ENCODE measurements around the gene A4GALT. TPM values are rescaled to one million over a fixed set of nuclear protein-coding genes. Genes with fewer than 3 reads are reported as not detected.

The A4GALT gene
- total and polyA plus RNA-seq, 2 donors (not counting 3 experiments of a cell fraction or from before 2014, with no cell fraction given), result 5.4 to 20.7 TPM

GRCh38 chr22:42656578-42656977, 64.1 kb downstream of the A4GALT start:
- Histone ChIP-seq H3K4me2 (ENCODE audit: insufficient read depth, low read length) (no peak overlapping the region), H3K9ac (replicated peaks; ENCODE audit: extremely low read depth, insufficient read depth, low read length) (no peak overlapping the region), H3K36me3 (ENCODE audit: control insufficient read depth in 2 of 2, extremely low read depth in 1 of 2, insufficient read depth in 2 of 2, low read length in 2 of 2) (no peaks in the 10 kb centered on the region), H2AFZ (ENCODE audit: low read depth, low read length) (no peak overlapping the region), H4K20me1 (replicated peaks; ENCODE audit: control insufficient read depth, extremely low read depth, insufficient read depth, low read length) (no peaks in the 10 kb centered on the region), H3K27me3 (ENCODE audit: control insufficient read depth in 2 of 2, insufficient read depth in 2 of 2, low read length in 2 of 2) (no peaks in the 10 kb centered on the region), H3K4me1 (ENCODE audit: control insufficient read depth, extremely low read depth, insufficient read depth, low read length) (no peaks in the 10 kb centered on the region), H3K9me3 (replicated peaks; ENCODE audit: control insufficient read depth, insufficient read depth, low read length) (no peaks in the 10 kb centered on the region), H3K4me3 (replicated peaks in 1 of 3; ENCODE audit: insufficient read depth in 1 of 3, low read depth in 1 of 3, low read length in 3 of 3) (no peak overlapping the region), H3K27ac (ENCODE audit: insufficient read depth, low read depth, low read length) (no peak overlapping the region), H3K79me2 (ENCODE audit: control insufficient read depth, insufficient read depth, low read length) (no peaks in the 10 kb centered on the region), H3K9me1 (replicated peaks; ENCODE audit: control insufficient read depth, extremely low read depth, insufficient read depth, low read length) (no peaks in the 10 kb centered on the region)
- BruUV-seq (replicated peaks), result no TSS peak
- DNase-seq (ENCODE audit: low read depth, low spot score), result no peak
- CTCF ChIA-PET, result no interaction called here
- no peak for FAIRE-seq
- POLR2A ChIA-PET, result no interaction called here
- TF ChIP-seq POLR2AphosphoS5 (IDR thresholded peaks at IDR 0.05; ENCODE audit: insufficient read depth, low read depth, low read length) (no peak), JUN (IDR thresholded peaks at IDR 0.05; ENCODE audit: borderline replicate concordance, insufficient read depth, insufficient read length, low read depth) (no peak), MYC (IDR thresholded peaks at IDR 0.05; ENCODE audit: low read depth, low read length) (no peak), MAX (IDR thresholded peaks at IDR 0.05; ENCODE audit: insufficient read depth, insufficient read length) (no peak), GATA2 (IDR thresholded peaks at IDR 0.05; ENCODE audit: insufficient read depth, insufficient read length, low read depth, low read length) (no peak)
- intact Hi-C loops (cut with micrococcal nuclease), result no loop called here
- dilution Hi-C loops (cut with MboI; ENCODE audit: extremely low pct_ligation_motif_present, low sequenced_read_pairs), result no loop called here

- ChIA-PET CTCF (interaction anchor here (1.6 kb wide), 1 partner anchor 164 kb away, joined by 5 read pairs; no protein-coding TSS in a partner anchor), POLR2A (no interaction called here)
- Histone ChIP-seq H3K4me3 (replicated peaks in 1 of 3; ENCODE audit: insufficient read depth in 1 of 3, low read depth in 1 of 3, low read length in 3 of 3) (no peak overlapping the region), H3K36me3 (ENCODE audit: control insufficient read depth in 2 of 2, extremely low read depth in 1 of 2, insufficient read depth in 2 of 2, low read length in 2 of 2) (no peaks in the 10 kb centered on the region), H3K9me3 (replicated peaks; ENCODE audit: control insufficient read depth, insufficient read depth, low read length) (no peaks in the 10 kb centered on the region), H3K27ac (ENCODE audit: insufficient read depth, low read depth, low read length) (no peak overlapping the region), H3K4me1 (ENCODE audit: control insufficient read depth, extremely low read depth, insufficient read depth, low read length) (no peaks in the 10 kb centered on the region), H3K27me3 (ENCODE audit: control insufficient read depth in 2 of 2, insufficient read depth in 2 of 2, low read length in 2 of 2) (no peaks in the 10 kb centered on the region), H3K4me2 (ENCODE audit: insufficient read depth, low read length) (no peak overlapping the region), H4K20me1 (replicated peaks; ENCODE audit: control insufficient read depth, extremely low read depth, insufficient read depth, low read length) (no peaks in the 10 kb centered on the region), H2AFZ (ENCODE audit: low read depth, low read length) (no peak overlapping the region), H3K9ac (replicated peaks; ENCODE audit: extremely low read depth, insufficient read depth, low read length) (no peak overlapping the region), H3K9me1 (replicated peaks; ENCODE audit: control insufficient read depth, extremely low read depth, insufficient read depth, low read length) (no peaks in the 10 kb centered on the region), H3K79me2 (ENCODE audit: control insufficient read depth, insufficient read depth, low read length) (no peaks in the 10 kb centered on the region)
- intact Hi-C loops (cut with micrococcal nuclease), result no loop called here
- dilution Hi-C loops (cut with MboI; ENCODE audit: extremely low pct_ligation_motif_present, low sequenced_read_pairs), result no loop called here
- DNase-seq (ENCODE audit: low read depth, low spot score), result no peak
- no peak for TF ChIP-seq POLR2A (IDR thresholded peaks at IDR 0.05; ENCODE audit: low read depth, low read length)
- no peak for FAIRE-seq
- BruUV-seq (replicated peaks), result no TSS peak
Observed at GRCh38 chr22:42655693-42656092, 65.0 kb downstream of the A4GALT start.
